Endothelial cell of umbilical vein (primary cell): ENCODE results near the gene PLEKHA6. TPM values are rescaled to one million over a fixed set of nuclear protein-coding genes. Genes with fewer than 3 reads are reported as not detected.

Experiments used
- BruUV-seq: library from RNA; stranded (reverse); fragments of 400-500 nt; replicated peaks from 2 replicates; lab custom pipeline; 2021; lab: Mats Ljungman, UMichigan
- CTCF ChIA-PET: fragments of 300-600, 350-600 bp; sonication (Branson Sonifier 250); formaldehyde crosslinking; loops from one replicate; lab custom pipeline; 2021; ENCODE audit warnings: antibody characterized with exemption, inconsistent platforms; lab: Charles Lee
- POLR2A ChIA-PET: fragments of 300-600, 350-600 bp; sonication (Branson Sonifier 250); formaldehyde crosslinking; loops from one replicate; lab custom pipeline; 2021; ENCODE audit warnings: antibody characterized with exemption, inconsistent platforms; lab: Charles Lee
- DNase-seq: peaks from one replicate; pipeline ENCODE4 v3.0.0-alpha.2; 2011; ENCODE audit warnings: low read depth, low spot score
- FAIRE-seq: peaks from 2 replicates; lab custom pipeline; 2011; peaks lifted over from hg19 to GRCh38; lab: Jason Lieb, UNC
- H2AFZ ChIP-seq: 2 replicates; pipeline ENCODE4 v1.6.0; 2012; ENCODE audit warnings: low read depth, low read length, control low read depth, inconsistent platforms
- H3K27ac ChIP-seq: 2 replicates; pipeline ENCODE4 v1.5.1; 2011; ENCODE audit warnings: low read depth, mild to moderate bottlenecking, control low read depth, low read length, moderate library complexity; ENCODE audit not compliant: insufficient read depth
- H3K27me3 ChIP-seq, 2 experiments: 2 replicates each; pipeline versions ENCODE4 v1.6.0 to v1.6.1; 2011; ENCODE audit warnings: low read length in 2 of 2, mixed read lengths in 1 of 2; ENCODE audit not compliant: control insufficient read depth in 2 of 2, insufficient read depth in 2 of 2
- H3K36me3 ChIP-seq, 2 experiments: 2 replicates in 1 of 2; 3 replicates in 1 of 2; pipeline ENCODE4 v1.5.1; 2011; ENCODE audit warnings: low read length in 2 of 2, mild to moderate bottlenecking in 1 of 2, moderate library complexity in 1 of 2; ENCODE audit not compliant: control insufficient read depth in 2 of 2, insufficient read depth in 2 of 2; ENCODE audit errors: extremely low read depth in 1 of 2
- H3K4me1 ChIP-seq: 3 replicates; pipeline ENCODE4 v1.5.1; 2011; ENCODE audit warnings: mild to moderate bottlenecking, low read length; ENCODE audit not compliant: control insufficient read depth, insufficient read depth; ENCODE audit errors: extremely low read depth
- H3K4me2 ChIP-seq: 2 replicates; pipeline ENCODE4 v1.6.1; 2011; ENCODE audit warnings: low read length, control low read depth, mixed read lengths; ENCODE audit not compliant: insufficient read depth
- H3K4me3 ChIP-seq, 3 experiments: fragments of 200-600 bp in 1 of 3; sonication (generic), shearing (Covaris generic) in 1 of 3; replicated peaks in 1 of 3; 2 replicates each; pipeline ENCODE4 v1.5.1; 2011 to 2016; ENCODE audit warnings: control low read depth in 3 of 3, low read length in 3 of 3, mild to moderate bottlenecking in 2 of 3, inconsistent platforms in 1 of 3, low read depth in 1 of 3, moderate library complexity in 1 of 3; ENCODE audit not compliant: insufficient read depth in 1 of 3
- H3K79me2 ChIP-seq: 2 replicates; pipeline ENCODE4 v1.6.0; 2012; ENCODE audit warnings: low read length, inconsistent platforms; ENCODE audit not compliant: control insufficient read depth, insufficient read depth
- H3K9ac ChIP-seq: replicated peaks from 2 replicates; pipeline ENCODE3; 2011; ENCODE audit warnings: low read length, control low read depth; ENCODE audit not compliant: insufficient read depth; ENCODE audit errors: extremely low read depth
- H3K9me1 ChIP-seq: replicated peaks from 3 replicates; pipeline ENCODE4 v1.6.0; 2011; ENCODE audit warnings: mild to moderate bottlenecking, low read length; ENCODE audit not compliant: control insufficient read depth, insufficient read depth; ENCODE audit errors: extremely low read depth
- H3K9me3 ChIP-seq: replicated peaks from 2 replicates; pipeline ENCODE4 v1.5.1; 2012; ENCODE audit warnings: low read length, inconsistent platforms; ENCODE audit not compliant: control insufficient read depth, insufficient read depth
- H4K20me1 ChIP-seq: replicated peaks from 2 replicates; pipeline ENCODE3; 2011; ENCODE audit warnings: mild to moderate bottlenecking, low read length; ENCODE audit not compliant: control insufficient read depth, insufficient read depth; ENCODE audit errors: extremely low read depth
- EZH2 ChIP-seq: IDR thresholded peaks from 2 replicates; pipeline ENCODE4 v1.6.1; 2012; ENCODE audit warnings: borderline replicate concordance, low read depth, mild to moderate bottlenecking, moderate library complexity, low read length, inconsistent platforms; ENCODE audit not compliant: severe bottlenecking
- FOS ChIP-seq: IDR thresholded peaks from 2 replicates; pipeline ENCODE4 v1.6.1; 2011; ENCODE audit warnings: mild to moderate bottlenecking, low read length, moderate library complexity, borderline replicate concordance; ENCODE audit not compliant: insufficient read depth
- GATA2 ChIP-seq: IDR thresholded peaks from 2 replicates; pipeline ENCODE4 v1.7.0; 2011; ENCODE audit warnings: low read depth, mild to moderate bottlenecking, moderate library complexity, mixed read lengths, low read length; ENCODE audit not compliant: insufficient read length, insufficient read depth
- JUN ChIP-seq: IDR thresholded peaks from 2 replicates; pipeline ENCODE4 v1.6.1; 2011; ENCODE audit warnings: borderline replicate concordance, low read depth; ENCODE audit not compliant: insufficient read length, insufficient read depth
- MYC ChIP-seq: IDR thresholded peaks from one replicate; pipeline ENCODE4 v1.6.1; 2011; ENCODE audit warnings: mild to moderate bottlenecking, low read depth, low read length
- POLR2A ChIP-seq: IDR thresholded peaks from 2 replicates; pipeline ENCODE4 v1.6.1; 2012; ENCODE audit warnings: low read depth, mild to moderate bottlenecking, control low read depth, low read length
- POLR2AphosphoS5 ChIP-seq: IDR thresholded peaks from 2 replicates; pipeline ENCODE4 v1.6.1; 2012; ENCODE audit warnings: low read depth, mild to moderate bottlenecking, control low read depth, low read length, moderate library complexity; ENCODE audit not compliant: insufficient read depth
- dilution Hi-C: fragments of 300-500 bp; cut with MboI; formaldehyde crosslinking; loops from one replicate; pipeline ENCODE4 v1.15.0; 2019; ENCODE audit warnings: low sequenced_read_pairs; ENCODE audit not compliant: extremely low pct_ligation_motif_present
- intact Hi-C: fragments of 100-400 bp; cut with micrococcal nuclease; formaldehyde crosslinking; loops from one replicate; pipeline ENCODE4 v1.10.0; 2022
- polyA plus RNA-seq, 4 experiments: library from polyadenylated mRNA; depleted of rRNA in 3 of 4; stranded (reverse) in 3 of 4; unstranded in 1 of 4; fragments of >200 nt; gene quantifications; 2 replicates each; pipeline versions ENCODE4 v1.2.1 to v1.2.3, GENCODE V29; 2011 to 2012; ENCODE audit warnings: missing spikeins in 1 of 4
- total RNA-seq: library from RNA; stranded (reverse); gene quantifications from 2 replicates; pipeline ENCODE4 v1.2.3, GENCODE V29; 2021
- TF ChIP-seq, protein P1 (sequence below), 2 donors: IDR thresholded peaks; 1 replicate in 1 of 2; 2 replicates in 1 of 2; pipeline ENCODE4 v1.5.1; 2011; ENCODE audit warnings: low read length in 2 of 2, mild to moderate bottlenecking in 2 of 2, moderate library complexity in 2 of 2, control low read depth in 1 of 2, inconsistent platforms in 1 of 2, low read depth in 1 of 2; ENCODE audit not compliant: insufficient read depth in 1 of 2; ENCODE audit errors: extremely low read depth in 1 of 2
- TF ChIP-seq, protein P2 (sequence below): IDR thresholded peaks from 2 replicates; pipeline ENCODE4 v1.6.1; 2011; ENCODE audit not compliant: insufficient read depth, insufficient read length

The PLEKHA6 gene
- total and polyA plus RNA-seq, 2 donors (not counting 3 experiments of a cell fraction or from before 2014, with no cell fraction given): 2.1 to 15.0 TPM

DNA sequence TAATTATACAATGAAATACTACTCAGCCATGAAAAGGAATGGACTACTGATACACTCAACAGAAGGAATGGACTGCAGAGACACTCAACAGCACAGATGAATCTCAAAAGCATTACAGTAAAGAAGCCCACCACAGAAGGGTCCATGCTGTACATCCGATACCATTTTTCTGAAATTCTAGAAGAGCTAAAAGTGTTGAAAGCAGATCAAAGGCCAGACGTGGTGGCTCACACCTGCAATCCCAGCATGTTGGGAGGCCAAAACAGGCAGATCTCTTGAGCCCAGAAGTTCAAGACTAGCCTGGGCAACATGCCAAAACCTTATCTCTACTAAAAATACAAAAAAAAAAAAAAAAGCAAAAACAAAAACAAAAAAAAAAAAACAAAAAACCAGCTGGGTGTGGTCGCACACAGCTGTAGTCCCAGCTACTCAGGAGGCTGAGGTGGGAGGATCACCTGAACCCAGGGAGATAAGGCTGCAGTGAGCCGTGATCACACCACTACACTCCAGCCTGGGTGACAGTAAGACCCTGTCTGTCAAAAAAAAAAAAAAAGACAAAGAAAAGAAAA is 36.4 kb upstream of the PLEKHA6 start:
- Histone ChIP-seq H3K9me1 (no peaks in the 10 kb centered on the region), H3K4me1 (no peaks in the 10 kb centered on the region), H3K9ac (no peak overlapping the region), H3K36me3 (peaks cover 0 to 2% of the 10 kb centered on the region in 2 experiments), H2AFZ (no peak overlapping the region), H3K4me2 (no peak overlapping the region), H3K9me3 (no peaks in the 10 kb centered on the region), H4K20me1 (no peaks in the 10 kb centered on the region), H3K27me3 (no peaks in the 10 kb centered on the region), H3K79me2 (no peaks in the 10 kb centered on the region), H3K27ac (no peak overlapping the region), H3K4me3 (no peak overlapping the region)
- peak; percentile 48 for FAIRE-seq
- dilution Hi-C loops: no loop called here
- POLR2A ChIA-PET: no interaction called here
- no peak for DNase-seq
- TF ChIP-seq MYC (no peak), POLR2A (no peak), FOS (no peak), GATA2 (no peak), EZH2 (no peak), POLR2AphosphoS5 (no peak), JUN (no peak)
- TF ChIP-seq, protein P1, sequence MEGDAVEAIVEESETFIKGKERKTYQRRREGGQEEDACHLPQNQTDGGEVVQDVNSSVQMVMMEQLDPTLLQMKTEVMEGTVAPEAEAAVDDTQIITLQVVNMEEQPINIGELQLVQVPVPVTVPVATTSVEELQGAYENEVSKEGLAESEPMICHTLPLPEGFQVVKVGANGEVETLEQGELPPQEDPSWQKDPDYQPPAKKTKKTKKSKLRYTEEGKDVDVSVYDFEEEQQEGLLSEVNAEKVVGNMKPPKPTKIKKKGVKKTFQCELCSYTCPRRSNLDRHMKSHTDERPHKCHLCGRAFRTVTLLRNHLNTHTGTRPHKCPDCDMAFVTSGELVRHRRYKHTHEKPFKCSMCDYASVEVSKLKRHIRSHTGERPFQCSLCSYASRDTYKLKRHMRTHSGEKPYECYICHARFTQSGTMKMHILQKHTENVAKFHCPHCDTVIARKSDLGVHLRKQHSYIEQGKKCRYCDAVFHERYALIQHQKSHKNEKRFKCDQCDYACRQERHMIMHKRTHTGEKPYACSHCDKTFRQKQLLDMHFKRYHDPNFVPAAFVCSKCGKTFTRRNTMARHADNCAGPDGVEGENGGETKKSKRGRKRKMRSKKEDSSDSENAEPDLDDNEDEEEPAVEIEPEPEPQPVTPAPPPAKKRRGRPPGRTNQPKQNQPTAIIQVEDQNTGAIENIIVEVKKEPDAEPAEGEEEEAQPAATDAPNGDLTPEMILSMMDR (IDR thresholded peaks at IDR 0.05; ENCODE audit: extremely low read depth in 1 of 2, insufficient read depth in 1 of 2, low read depth in 1 of 2, low read length in 2 of 2): no peak
- TF ChIP-seq, protein P2, sequence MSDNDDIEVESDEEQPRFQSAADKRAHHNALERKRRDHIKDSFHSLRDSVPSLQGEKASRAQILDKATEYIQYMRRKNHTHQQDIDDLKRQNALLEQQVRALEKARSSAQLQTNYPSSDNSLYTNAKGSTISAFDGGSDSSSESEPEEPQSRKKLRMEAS: no peak
- CTCF ChIA-PET: interaction anchor here (1.8 to 3.6 kb wide), 4 partner anchors 27 to 233 kb away, joined by 6 to 81 read pairs (median 32); partner anchors contain the start of gene GOLT1A
- intact Hi-C loops: no loop called here
- BruUV-seq: no TSS peak
